ENCODE results near the gene RASD2.

- TF ChIP-seq CTCF (IDR thresholded peaks at IDR 0.05) (no peak), POLR2A (IDR thresholded peaks at IDR 0.05) (no peak)
Observed at GRCh38 chr22:35509451-35509850, 31.2 kb upstream of the RASD2 start.

Measured in esophagus squamous epithelium (tissue), 4 donors.